ENCODE results near the gene ANKRD10.

The ANKRD10 gene

GRCh38 chr13:110916301-110917142, 1.7 kb upstream of the ANKRD10 start:
- DNase-seq (ENCODE audit: low spot score) = no peak
- no peak for FAIRE-seq

- no peak for DNase-seq (ENCODE audit: low spot score)
- FAIRE-seq = no peak
Observed at GRCh38 chr13:110915874-110916206, 971 bp upstream of the ANKRD10 start.

- FAIRE-seq (no peak), DNase-seq (ENCODE audit: low spot score) (peak; percentile 51)
Observed at GRCh38 chr13:110914331-110915056, 375 bp downstream of the ANKRD10 start.

- no peak for FAIRE-seq
Observed at GRCh38 chr13:110914081-110914330, 863 bp downstream of the ANKRD10 start.

GRCh38 chr13:110913322-110914080, 1.4 kb downstream of the ANKRD10 start:
- FAIRE-seq = no peak

More at GRCh38 chr13:110914081-110914330, 863 bp downstream of the ANKRD10 start:
- DNase-seq (ENCODE audit: low spot score) = no peak

GRCh38 chr13:110912651-110913051, 2.2 kb downstream of the ANKRD10 start:
- FAIRE-seq (no peak), DNase-seq (ENCODE audit: low spot score) (no peak)

More at GRCh38 chr13:110913322-110914080, 1.4 kb downstream of the ANKRD10 start:
- no peak for DNase-seq (ENCODE audit: low spot score)

- FAIRE-seq (no peak), DNase-seq (ENCODE audit: low spot score) (no peak)
Observed at GRCh38 chr13:110911880-110912279, 3.0 kb downstream of the ANKRD10 start.

- DNase-seq (ENCODE audit: low spot score) (no peak), FAIRE-seq (no peak)
Observed at GRCh38 chr13:110910013-110910890, 4.6 kb downstream of the ANKRD10 start.

- DNase-seq (ENCODE audit: low spot score) (peak; percentile 71), FAIRE-seq (peak; percentile 9)
Observed at GRCh38 chr13:110907951-110908898, 6.6 kb downstream of the ANKRD10 start.

GRCh38 chr13:110907301-110907700, 7.6 kb downstream of the ANKRD10 start:
- FAIRE-seq = no peak
- DNase-seq (ENCODE audit: low spot score) = no peak

GRCh38 chr13:110904748-110905147, 10.1 kb downstream of the ANKRD10 start:
- DNase-seq (ENCODE audit: low spot score) = no peak
- FAIRE-seq = no peak

- no peak for DNase-seq (ENCODE audit: low spot score)
- no peak for FAIRE-seq
Observed at GRCh38 chr13:110902370-110902769, 12.5 kb downstream of the ANKRD10 start.

GRCh38 chr13:110897521-110897920, 17.3 kb downstream of the ANKRD10 start:
- DNase-seq (ENCODE audit: low spot score) (no peak), FAIRE-seq (no peak)

- FAIRE-seq = no peak
Observed at GRCh38 chr13:110897014-110897413, 17.9 kb downstream of the ANKRD10 start.

GRCh38 chr13:110894086-110894485, 20.8 kb downstream of the ANKRD10 start:
- FAIRE-seq (no peak), DNase-seq (ENCODE audit: low spot score) (no peak)

More at GRCh38 chr13:110897014-110897413, 17.9 kb downstream of the ANKRD10 start:
- DNase-seq (ENCODE audit: low spot score) = no peak

- no peak for DNase-seq (ENCODE audit: low spot score)
- FAIRE-seq = no peak
Observed at GRCh38 chr13:110893571-110893970, 21.3 kb downstream of the ANKRD10 start.

GRCh38 chr13:110890279-110891165, 24.3 kb downstream of the ANKRD10 start:
- FAIRE-seq = no peak
- no peak for DNase-seq (ENCODE audit: low spot score)

GRCh38 chr13:110888390-110888789, 26.5 kb downstream of the ANKRD10 start:
- no peak for DNase-seq (ENCODE audit: low spot score)
- FAIRE-seq = no peak

Measured in urothelium cell line (cell line).